ENCODE results near the gene EXOC4.
A peak's percentile ranks its signal among the peaks of the same experiment; 100 is the strongest.
"Not testable (repeated sequence)": the region's sequence is repeated elsewhere in the genome, so short reads cannot be mapped to it uniquely, and the experiment has no call there.

Gene EXOC4

DNA sequence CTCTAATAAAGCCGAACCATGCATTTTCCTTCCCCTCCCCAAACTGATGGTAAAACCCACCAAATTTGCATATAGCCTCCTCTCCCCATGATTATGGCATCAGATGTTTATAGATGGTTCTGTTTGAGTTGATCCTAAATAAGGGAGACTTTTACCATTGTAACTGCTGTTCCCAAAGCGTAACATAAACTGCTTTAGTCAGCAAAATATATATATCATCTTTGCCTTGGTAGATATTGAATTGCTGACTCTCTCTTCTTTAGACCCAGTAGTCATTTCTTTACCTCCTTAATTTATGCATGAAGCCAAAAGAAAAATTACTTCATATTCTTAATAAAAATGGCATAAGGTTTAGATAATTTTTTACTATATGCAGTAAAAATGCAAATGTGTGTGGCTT, 788.1 kb downstream of the EXOC4 start:
- DNase-seq (ENCODE audit: low spot score), result no peak

DNA sequence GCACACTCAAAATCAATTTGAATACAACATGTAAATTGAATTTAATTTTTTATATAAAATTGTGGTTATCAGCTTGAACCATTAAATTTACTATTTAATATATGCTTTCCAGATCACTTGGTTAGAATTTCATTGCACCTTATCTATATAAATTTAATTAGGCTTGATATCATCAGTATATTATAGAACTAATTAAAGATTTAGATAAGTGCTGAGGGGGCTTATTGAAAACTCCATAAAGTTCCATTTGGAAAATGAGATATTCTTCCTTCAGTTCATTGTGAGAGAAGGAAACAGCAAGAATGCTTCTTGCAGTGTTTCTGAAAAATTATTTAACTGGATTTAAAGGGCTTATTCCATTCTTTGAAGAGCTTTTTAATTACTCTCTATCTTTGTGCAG, 788.6 kb downstream of the EXOC4 start:
- no peak for DNase-seq (ENCODE audit: low spot score)

DNA sequence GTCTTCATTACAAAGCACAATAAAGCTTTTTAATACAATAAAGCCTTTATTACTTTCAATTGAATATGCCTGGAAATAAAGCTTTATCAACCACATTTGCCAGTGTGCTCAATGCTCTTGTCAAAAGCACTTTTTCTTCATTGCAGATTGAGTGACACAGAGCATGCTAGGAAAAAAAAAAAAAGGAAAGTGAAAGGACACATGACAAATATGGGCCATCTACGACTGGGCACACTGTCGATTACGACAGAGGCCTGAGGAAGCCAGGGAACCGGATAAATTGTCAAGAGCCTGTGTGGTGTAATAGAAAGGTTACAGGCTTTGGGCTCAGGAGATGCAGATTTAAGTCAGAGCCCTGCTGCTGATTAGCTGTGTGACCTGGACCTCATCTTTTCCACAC, 789.4 kb downstream of the EXOC4 start:
- no peak for DNase-seq (ENCODE audit: low spot score)

- DNase-seq (ENCODE audit: low spot score), result no peak
Observed at GRCh38 chr7:134044682-134045081, 791.8 kb downstream of the EXOC4 start.

GRCh38 chr7:134045716-134046115, 792.8 kb downstream of the EXOC4 start:
- no peak for DNase-seq (ENCODE audit: low spot score)

DNA sequence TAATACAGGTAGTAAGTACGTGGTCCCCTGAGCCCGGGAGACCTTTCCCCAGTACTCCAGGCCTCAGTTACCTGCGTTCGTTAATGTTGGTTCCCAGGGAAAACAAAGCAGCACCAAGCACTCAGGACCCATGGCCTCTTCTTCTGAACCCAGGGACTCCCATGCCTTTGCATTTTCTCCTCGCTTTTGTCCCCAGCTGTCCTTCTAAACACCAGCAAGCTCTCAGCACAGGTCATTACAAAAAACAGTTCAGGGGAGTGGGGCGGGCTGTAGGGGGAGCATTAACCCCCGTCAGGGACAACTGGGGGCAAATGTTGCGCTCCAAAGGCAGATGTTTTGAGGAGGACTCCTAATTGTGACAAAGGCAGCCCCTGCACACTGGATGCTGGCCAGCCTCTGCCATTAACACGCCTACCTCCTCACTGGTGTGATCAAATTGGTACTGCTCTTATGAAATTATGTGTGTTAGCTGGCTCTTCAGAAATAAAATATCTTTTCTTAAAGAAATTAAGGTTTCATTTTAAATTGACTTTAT, 793.8 kb downstream of the EXOC4 start:
- DNase-seq (ENCODE audit: low spot score), result no peak

- DNase-seq (ENCODE audit: low spot score), result no peak
Observed at GRCh38 chr7:134047675-134048074, 794.8 kb downstream of the EXOC4 start.

DNA sequence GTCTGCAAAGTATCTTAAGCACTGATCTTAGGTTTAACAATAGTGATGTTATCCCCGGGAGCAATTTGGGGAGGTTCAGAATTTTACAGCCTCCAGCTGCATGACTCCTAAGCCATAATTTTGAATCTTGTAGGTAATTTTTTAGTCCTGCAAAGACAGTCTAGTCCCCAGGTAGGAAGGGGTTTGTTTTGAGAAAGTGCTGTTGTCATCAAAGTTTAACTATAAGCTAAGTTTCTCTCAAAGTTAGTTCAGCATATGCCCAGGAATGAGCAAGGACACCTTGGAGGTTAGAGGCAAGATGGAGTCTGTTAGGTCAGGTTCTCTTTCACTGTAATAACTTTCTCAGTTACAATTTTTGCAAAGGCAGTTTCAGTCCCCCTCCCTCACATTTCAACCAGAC, 795.3 kb downstream of the EXOC4 start:
- DNase-seq (ENCODE audit: low spot score), result no peak

- no peak for DNase-seq (ENCODE audit: low spot score)
Observed at GRCh38 chr7:134051020-134051419, 798.1 kb downstream of the EXOC4 start.

GRCh38 chr7:134056816-134057215, 803.9 kb downstream of the EXOC4 start:
- no peak for DNase-seq (ENCODE audit: low spot score)

- no peak for DNase-seq (ENCODE audit: low spot score)
Observed at GRCh38 chr7:134058521-134058920, 805.6 kb downstream of the EXOC4 start.

- peak; percentile 18 for DNase-seq (ENCODE audit: low spot score)
Observed at GRCh38 chr7:134058980-134059379, 806.1 kb downstream of the EXOC4 start.

DNA sequence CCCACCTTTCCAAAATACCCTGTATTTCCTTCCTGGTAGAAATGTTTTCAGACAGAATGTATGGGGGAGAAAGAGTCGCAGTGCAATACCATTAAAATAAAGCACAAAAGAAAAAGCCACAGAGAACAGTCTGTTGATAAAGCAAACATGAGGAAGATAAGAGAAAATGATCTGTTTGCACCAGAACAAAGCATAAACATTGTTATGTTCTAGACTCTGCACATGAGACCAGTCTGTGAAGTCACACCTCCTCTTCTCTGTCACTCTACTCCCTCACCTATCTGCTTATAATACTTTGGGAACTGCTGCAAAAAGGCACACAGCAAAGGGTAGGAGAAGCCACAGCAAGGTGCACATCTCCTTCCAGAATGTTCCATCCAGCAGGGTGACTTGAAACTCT, 807.0 kb downstream of the EXOC4 start:
- DNase-seq (ENCODE audit: low spot score), result no peak

DNA sequence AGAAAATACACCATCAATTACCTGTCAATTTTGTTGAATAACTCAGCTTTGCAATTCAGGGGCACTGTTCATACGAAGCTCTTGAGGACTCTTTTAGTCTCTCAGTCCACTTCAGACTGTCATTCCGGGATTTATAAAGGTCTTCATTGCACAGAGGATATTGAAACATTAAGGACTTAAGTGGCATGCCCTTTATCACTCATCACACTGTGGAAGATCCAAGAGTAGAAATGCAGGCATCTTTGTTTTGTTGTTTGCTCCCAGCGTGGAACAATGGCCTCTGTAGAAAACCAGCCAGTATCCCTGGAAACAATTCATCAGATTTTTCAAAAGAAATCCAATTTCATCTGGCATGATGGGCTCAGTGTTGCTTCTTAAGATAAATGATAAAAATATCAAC, 808.0 kb downstream of the EXOC4 start:
- DNase-seq (ENCODE audit: low spot score), result no peak

DNA sequence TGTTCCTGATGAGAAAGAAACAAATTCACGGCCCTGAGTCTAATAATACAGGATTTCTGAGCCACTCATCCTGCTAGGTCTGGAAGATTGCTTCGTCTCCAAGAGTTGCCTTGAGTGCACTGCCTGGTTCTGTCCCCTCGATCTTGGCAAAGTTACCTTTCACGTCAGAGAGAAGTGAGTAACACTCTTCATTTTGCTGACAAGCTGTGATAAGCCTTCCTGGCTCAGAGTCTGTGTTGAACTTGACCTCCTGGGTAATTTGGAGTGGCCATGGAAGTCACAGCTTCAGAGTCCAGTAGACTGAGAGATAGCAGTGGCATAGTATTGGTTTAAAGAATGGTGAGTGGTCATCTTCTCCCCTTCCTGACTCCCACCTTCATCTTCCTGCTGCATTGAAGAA, 809.6 kb downstream of the EXOC4 start:
- DNase-seq (ENCODE audit: low spot score), result no peak

DNA sequence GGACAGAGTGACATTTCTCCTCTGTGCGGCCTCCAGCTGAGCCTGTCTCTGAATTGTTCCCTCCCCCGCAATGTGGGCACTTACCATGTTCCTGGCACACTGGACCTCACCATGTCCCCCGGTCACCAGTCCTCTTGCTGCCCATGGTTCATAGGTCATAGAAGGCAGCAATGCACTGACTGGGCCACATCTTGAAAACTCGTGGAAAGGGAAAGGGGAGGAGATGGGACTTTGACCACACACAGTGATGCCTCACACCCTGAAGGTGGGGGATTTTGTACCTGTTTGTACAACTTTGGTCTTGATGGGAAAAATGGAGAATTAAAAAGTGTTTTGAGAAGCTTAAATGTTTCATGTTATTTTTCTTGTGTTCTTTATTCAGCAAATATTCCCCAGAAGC, 812.5 kb downstream of the EXOC4 start:
- no peak for DNase-seq (ENCODE audit: low spot score)

DNA sequence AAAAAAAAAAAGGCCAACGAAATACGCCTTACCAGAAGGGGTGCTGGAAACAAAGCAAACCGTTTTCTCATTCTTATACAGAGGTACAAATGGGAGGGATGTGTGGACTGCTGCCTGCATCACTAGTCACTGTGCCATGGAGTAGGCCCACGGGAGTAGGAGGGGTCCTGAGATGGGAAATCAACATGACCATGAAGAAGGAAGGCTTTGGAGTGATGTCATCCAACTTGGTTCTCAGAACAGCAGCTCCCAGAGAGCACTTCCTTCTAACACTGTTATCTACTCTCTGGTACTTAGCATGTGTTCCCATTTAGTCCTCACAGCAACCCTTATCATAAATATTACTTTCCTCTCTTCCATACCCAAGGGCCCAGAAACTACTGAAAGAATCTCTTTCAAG, 814.3 kb downstream of the EXOC4 start:
- DNase-seq (ENCODE audit: low spot score), result no peak

DNA sequence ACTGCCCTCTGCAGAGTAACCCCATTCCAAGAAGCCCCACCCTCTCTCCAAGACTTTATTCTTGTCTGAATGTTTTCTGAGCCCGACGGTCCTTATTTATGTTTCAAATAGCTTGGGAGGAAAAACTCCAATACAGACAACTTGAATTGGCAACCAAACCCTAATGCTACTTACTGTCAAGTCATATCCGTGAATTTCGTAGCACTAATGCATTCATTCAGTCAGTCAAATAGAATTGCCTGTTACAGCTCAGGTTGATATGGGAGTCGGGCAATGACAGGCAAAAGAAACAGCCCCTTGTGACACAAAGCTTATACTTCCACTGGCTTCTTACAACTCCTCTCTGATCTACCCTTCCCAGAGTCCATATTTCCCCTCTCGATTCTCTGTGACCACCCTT, 815.8 kb downstream of the EXOC4 start:
- DNase-seq (ENCODE audit: low spot score), result no peak

DNA sequence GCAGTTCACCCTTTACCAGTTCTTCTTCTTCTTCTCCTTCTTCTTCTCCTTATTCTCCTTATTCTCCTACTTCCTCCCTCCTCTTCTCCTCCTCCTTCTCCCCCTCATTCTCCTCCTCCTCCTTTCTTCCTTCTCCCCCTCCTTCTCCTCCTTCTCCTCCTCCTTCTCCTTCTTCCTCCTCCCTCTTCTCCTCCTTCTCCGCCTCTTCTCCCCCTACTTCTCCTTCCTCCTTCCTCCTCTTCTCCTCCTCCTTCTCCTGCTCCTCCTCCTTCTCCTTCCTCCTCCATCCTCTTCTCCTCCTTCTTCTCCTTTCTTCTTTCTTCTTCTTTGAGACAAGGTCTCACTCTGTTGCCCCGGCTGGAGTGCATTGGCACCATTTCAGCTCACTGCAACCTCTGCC, 816.3 kb downstream of the EXOC4 start:
- DNase-seq (ENCODE audit: low spot score), result no peak

DNA sequence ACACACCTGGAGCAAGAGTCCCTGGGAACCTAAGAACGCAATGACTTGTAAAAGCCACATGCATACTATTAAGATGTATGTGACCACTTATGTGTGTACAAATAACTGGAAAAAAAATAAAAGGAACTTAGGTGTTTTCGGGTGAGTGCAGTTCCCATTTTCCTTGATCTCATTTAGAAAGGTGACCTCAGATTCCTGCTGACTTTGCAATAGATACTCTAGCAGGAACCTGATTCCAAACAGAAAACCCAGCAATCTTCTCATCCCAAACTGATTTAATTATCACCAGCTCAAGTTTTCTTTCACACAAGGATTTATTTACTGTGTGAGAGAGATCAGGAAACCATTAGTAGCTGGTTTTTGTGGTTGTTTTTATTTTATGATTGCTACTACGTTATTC, 817.8 kb downstream of the EXOC4 start:
- no peak for DNase-seq (ENCODE audit: low spot score)

GRCh38 chr7:134071355-134072331, 818.8 kb downstream of the EXOC4 start:
- DNase-seq (ENCODE audit: low spot score), result no peak

DNA sequence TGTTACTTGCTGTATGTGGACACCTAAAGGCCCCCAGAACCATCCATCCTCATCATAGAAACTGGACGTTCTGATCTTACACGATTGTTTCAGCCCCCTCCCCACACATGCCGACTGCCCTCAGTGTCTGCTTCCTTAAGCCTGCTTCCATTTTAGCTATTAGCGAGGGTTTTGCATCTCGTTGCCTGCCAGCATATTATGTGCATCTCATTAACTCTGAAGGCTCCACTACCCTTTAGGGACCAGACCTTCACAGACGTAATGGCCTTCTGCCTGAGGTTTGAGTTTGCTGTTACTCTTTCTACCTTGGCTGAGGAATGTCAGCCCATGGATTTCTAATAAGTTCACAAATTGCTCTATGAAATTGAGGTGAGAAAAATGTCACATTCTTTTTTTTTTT, 820.4 kb downstream of the EXOC4 start:
- DNase-seq (ENCODE audit: low spot score), result no peak

GRCh38 chr7:134075799-134076198, 822.9 kb downstream of the EXOC4 start:
- no peak for DNase-seq (ENCODE audit: low spot score)

GRCh38 chr7:134077560-134077959, 824.7 kb downstream of the EXOC4 start:
- not testable (repeated sequence) for DNase-seq (ENCODE audit: low spot score)

Measured in RKO (cell line).